BJ (cell line): ENCODE data around the gene PARPBP. TPM values are rescaled to one million over a fixed set of nuclear protein-coding genes. Genes with fewer than 3 reads are reported as not detected.

ENCODE experiments used
- CTCF ChIA-PET: fragments of 350-600 bp; formaldehyde crosslinking; extraction: SDS; loops from one replicate; lab custom pipeline; 2021; ENCODE audit warnings: antibody characterized with exemption, inconsistent platforms; lab: Yijun Ruan, JAX
- POLR2A ChIA-PET: fragments of 300-600 bp; sonication (Branson Sonifier 250); formaldehyde crosslinking; extraction: SDS; loops from one replicate; lab custom pipeline; 2021; ENCODE audit warnings: antibody characterized with exemption; lab: Charles Lee
- DNase-seq: peaks from one replicate; pipeline ENCODE4 v3.0.0-alpha.2; 2011; ENCODE audit warnings: low read depth
- H3K27me3 ChIP-seq: 2 replicates; pipeline ENCODE4 v1.6.0; 2011; ENCODE audit warnings: low read length; ENCODE audit not compliant: control insufficient read depth, insufficient read depth
- H3K36me3 ChIP-seq: 2 replicates; pipeline ENCODE4 v1.5.1; 2011; ENCODE audit warnings: low read length; ENCODE audit not compliant: control insufficient read depth, insufficient read depth
- H3K4me3 ChIP-seq: 2 replicates; pipeline ENCODE4 v1.5.1; 2011; ENCODE audit warnings: low read depth, mild to moderate bottlenecking, control low read depth, low read length
- CTCF ChIP-seq: IDR thresholded peaks from 2 replicates; pipeline ENCODE4 v1.5.1; 2011; ENCODE audit warnings: low read depth, mild to moderate bottlenecking, control low read depth, inconsistent platforms, low read length, moderate library complexity; ENCODE audit not compliant: insufficient read depth
- polyA plus RNA-seq: library from polyadenylated mRNA; depleted of rRNA; stranded (reverse); fragments of >200 nt; gene quantifications from 2 replicates; pipeline ENCODE4 v1.2.3, GENCODE V29; 2011

Gene PARPBP
- polyA plus RNA-seq, 1 experiment, result 3.9 TPM

DNA sequence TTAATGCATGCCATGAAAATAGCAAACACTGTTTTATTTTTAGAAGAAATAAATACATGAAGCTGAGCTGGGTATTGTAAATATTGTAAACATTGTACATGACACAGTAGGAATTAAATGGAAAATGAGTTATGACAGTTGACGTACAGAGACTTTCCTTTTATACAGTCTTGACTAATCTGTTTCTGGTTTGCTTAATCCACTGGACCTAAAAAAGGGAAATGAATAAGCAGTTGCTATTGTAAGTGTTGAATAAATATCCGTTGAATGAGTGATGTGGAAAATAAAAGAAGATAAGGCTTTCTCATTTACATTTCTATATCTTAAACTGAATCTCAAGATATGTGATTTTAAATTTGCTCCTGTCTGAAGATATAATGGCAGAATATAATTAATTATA, 62.7 kb downstream of the PARPBP start:
- POLR2A ChIA-PET, result no interaction called here
- Histone ChIP-seq H3K36me3 (no peaks in the 10 kb centered on the region), H3K27me3 (no peaks in the 10 kb centered on the region), H3K4me3 (no peak overlapping the region)
- no peak for TF ChIP-seq CTCF
- no peak for DNase-seq
- CTCF ChIA-PET, result interaction anchor here (0.8 to 2.6 kb wide), 2 partner anchors 13 to 354 kb away, joined by 3 to 7 read pairs; no protein-coding TSS in a partner anchor

DNA sequence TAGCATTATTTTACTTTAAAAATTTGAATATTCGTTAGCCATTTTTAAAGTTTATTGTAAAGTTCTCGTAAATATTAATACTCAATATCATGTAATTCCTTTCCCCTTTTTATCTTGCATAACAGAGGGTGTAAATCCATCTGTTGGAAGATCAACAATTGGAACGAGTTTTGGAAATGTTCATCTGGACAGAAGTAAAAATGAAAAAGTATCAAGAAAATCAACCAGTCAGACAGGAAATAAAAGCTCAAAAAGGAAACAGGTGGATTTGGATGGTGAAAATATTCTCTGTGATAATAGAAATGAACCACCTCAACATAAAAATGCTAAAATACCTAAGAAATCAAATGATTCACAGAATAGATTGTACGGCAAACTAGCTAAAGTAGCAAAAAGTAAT, 75.8 kb downstream of the PARPBP start:
- ChIA-PET CTCF (interaction anchor here (0.8 kb wide), 1 partner anchor 27 kb away, joined by 3 read pairs; no protein-coding TSS in a partner anchor), POLR2A (no interaction called here)
- H3K36me3 ChIP-seq, result no peaks in the 10 kb centered on the region
- no peak for DNase-seq
- TF ChIP-seq CTCF, result no peak
- no peaks in the 10 kb centered on the region for H3K27me3 ChIP-seq
- no peak overlapping the region for H3K4me3 ChIP-seq

- DNase-seq, result no peak
- CTCF ChIA-PET, result no interaction called here
- H3K4me3 ChIP-seq, result no peak within 1 kb of the TSS
- TF ChIP-seq CTCF, result no peak
- H3K36me3 ChIP-seq, result no peaks in the 10 kb centered on the region
- no peaks in the 10 kb centered on the region for H3K27me3 ChIP-seq
- POLR2A ChIA-PET, result no interaction called here
These were observed 77.8 kb downstream of the PARPBP start, which contains the start of gene PMCH for GRCh38 chr12:102197789-102198188. PMCH (minus strand) TSS chr12:102197833; CDS start chr12:102197770, 63 bp downstream.

GRCh38 chr12:102201436-102202061, 81.6 kb downstream of the PARPBP start:
- ChIA-PET POLR2A (no interaction called here), CTCF (no interaction called here)
- no peaks in the 10 kb centered on the region for H3K36me3 ChIP-seq
- no peak for DNase-seq
- H3K4me3 ChIP-seq, result no peak overlapping the region
- H3K27me3 ChIP-seq, result no peaks in the 10 kb centered on the region
- no peak for TF ChIP-seq CTCF

DNA sequence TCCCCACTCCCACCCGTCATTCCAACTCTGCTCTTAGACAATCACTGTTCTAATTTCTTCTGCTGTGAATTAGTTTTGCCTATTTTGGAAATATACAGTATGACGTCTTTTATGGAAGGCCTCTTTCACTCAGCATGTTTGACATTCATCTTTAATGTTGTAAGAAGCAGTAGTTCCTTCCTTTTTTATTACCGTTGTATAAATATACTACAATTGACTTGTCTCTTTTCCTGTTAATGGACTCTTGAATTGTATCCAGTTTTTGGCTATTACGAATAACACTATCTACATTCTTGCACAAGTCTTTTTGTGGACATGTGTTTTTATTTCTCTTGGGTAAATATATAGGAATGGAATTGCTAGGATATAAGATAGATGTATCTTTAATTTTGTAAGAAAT, 82.6 kb downstream of the PARPBP start:
- POLR2A ChIA-PET, result no interaction called here
- H3K36me3 ChIP-seq, result no peaks in the 10 kb centered on the region
- no peak for TF ChIP-seq CTCF
- CTCF ChIA-PET, result no interaction called here
- H3K4me3 ChIP-seq, result no peak overlapping the region
- DNase-seq, result no peak
- no peaks in the 10 kb centered on the region for H3K27me3 ChIP-seq
